Measurements from ENCODE around the gene PPOX.

DNA sequence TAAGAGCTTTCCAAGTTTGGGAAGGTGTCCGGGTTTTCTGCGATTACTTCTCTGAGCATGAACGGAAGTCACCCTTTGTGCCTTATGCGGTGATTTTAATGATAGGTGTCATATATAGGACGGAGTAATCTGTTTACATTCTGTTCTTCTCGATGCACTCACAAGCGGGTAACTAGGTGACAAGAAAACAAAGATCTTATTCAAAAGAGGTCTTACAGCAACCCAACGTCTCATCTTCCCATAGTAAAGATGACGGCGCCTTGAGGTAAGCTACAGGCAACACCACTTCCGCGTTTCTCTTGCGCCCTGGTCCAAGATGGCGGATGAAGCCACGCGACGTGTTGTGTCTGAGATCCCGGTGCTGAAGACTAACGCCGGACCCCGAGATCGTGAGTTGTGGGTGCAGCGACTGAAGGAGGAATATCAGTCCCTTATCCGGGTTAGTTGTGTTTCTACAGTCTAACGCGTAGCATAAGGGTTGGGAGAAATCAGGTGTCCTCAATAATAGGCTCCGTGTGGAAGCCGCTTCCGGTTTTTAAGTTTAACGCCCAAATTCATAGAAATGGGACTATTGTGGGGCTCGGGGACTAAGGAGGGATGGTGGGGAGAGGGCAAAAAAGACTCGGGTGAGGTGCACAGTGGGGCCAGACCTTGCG lies 12.4 kb upstream of the PPOX start, which contains the start of gene UFC1:
- TF ChIP-seq, protein P1, sequence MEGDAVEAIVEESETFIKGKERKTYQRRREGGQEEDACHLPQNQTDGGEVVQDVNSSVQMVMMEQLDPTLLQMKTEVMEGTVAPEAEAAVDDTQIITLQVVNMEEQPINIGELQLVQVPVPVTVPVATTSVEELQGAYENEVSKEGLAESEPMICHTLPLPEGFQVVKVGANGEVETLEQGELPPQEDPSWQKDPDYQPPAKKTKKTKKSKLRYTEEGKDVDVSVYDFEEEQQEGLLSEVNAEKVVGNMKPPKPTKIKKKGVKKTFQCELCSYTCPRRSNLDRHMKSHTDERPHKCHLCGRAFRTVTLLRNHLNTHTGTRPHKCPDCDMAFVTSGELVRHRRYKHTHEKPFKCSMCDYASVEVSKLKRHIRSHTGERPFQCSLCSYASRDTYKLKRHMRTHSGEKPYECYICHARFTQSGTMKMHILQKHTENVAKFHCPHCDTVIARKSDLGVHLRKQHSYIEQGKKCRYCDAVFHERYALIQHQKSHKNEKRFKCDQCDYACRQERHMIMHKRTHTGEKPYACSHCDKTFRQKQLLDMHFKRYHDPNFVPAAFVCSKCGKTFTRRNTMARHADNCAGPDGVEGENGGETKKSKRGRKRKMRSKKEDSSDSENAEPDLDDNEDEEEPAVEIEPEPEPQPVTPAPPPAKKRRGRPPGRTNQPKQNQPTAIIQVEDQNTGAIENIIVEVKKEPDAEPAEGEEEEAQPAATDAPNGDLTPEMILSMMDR (IDR thresholded peaks at IDR 0.05) = no peak
- TF ChIP-seq POLR2AphosphoS5 (IDR thresholded peaks at IDR 0.05) = peak; percentile 57 to 74
